Stimulated activated effector memory CD8-positive, alpha-beta T cell treated with anti-CD3 and anti-CD28 coated beads, Interleukin-12 subunit alpha, Interleukin-12 subunit beta, amount 100 ng/mL, for 72 hours (primary cell): ENCODE results near the gene DAPK2.
A peak's percentile ranks its signal among the peaks of the same experiment; 100 is the strongest.
"Not testable (repeated sequence)": the region's sequence is repeated elsewhere in the genome, so short reads cannot be mapped to it uniquely, and the experiment has no call there.

ENCODE experiments used
- ATAC-seq: fragments of 150-1000 bp; cut with Tn5 transposase; 2 replicates; pipeline ENCODE4 v1.10.0; 2021
- DNase-seq, 2 donors: peaks; one replicate each; pipeline ENCODE4 v3.0.0; 2021 to 2022; ENCODE audit warnings: low spot score in 2 of 2
- H3K27ac Mint-ChIP-seq: one replicate; pipeline ENCODE4 v1.8.0; 2022; ENCODE audit warnings: mild to moderate bottlenecking, mixed read lengths
- H3K36me3 Mint-ChIP-seq: one replicate; pipeline ENCODE4 v1.8.0; 2022; ENCODE audit warnings: mild to moderate bottlenecking, mixed read lengths
- H3K4me1 Mint-ChIP-seq: one replicate; pipeline ENCODE4 v1.8.0; 2022; ENCODE audit warnings: mixed read lengths
- H3K4me3 Mint-ChIP-seq: one replicate; pipeline ENCODE4 v1.8.0; 2022; ENCODE audit warnings: mild to moderate bottlenecking, mixed read lengths
- H3K9me3 Mint-ChIP-seq: one replicate; pipeline ENCODE4 v1.8.0; 2022; ENCODE audit warnings: mixed read lengths

The DAPK2 gene

GRCh38 chr15:64068133-64068532 lies 21.8 kb upstream of the DAPK2 start:
- Mint-ChIP-seq H3K27ac (no peak overlapping the region), H3K4me1 (peaks cover 10% of the 10 kb centered on the region), H3K36me3 (peaks cover 15% of the 10 kb centered on the region), H3K4me3 (no peak overlapping the region), H3K9me3 (no peaks in the 10 kb centered on the region)
- peak; percentile 42 for ATAC-seq
- DNase-seq, result no peak

DNA sequence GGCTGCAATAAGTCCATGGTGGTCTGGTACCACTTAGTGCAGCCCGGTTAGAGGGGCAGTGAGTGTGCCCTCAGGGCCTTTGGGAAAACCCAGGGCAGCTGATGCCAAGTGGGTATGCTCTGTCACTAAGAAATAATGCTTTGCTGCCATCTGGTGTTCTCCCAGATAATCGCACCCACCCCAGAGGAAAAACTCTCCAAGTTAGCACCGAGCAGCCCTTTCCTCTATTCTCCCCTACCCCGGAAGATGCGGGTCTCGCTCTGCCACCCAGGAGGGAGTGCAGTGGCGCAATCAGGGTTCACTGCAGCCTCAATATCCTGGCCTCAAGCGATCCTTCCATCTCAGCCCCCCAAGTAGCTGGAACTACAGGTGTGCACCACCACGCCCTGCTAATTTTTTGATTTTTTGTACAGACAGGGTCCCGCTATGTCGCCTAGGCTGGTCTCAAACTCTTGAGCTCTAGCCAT lies 21.3 kb upstream of the DAPK2 start:
- DNase-seq (peak; percentile 63 to 88), ATAC-seq (peak; percentile 86)
- no peak overlapping the region for H3K27ac Mint-ChIP-seq
- H3K4me3 Mint-ChIP-seq, result no peak overlapping the region
- H3K9me3 Mint-ChIP-seq, result no peaks in the 10 kb centered on the region
- H3K36me3 Mint-ChIP-seq, result peaks cover 9% of the 10 kb centered on the region
- H3K4me1 Mint-ChIP-seq, result peaks cover 10% of the 10 kb centered on the region

DNA sequence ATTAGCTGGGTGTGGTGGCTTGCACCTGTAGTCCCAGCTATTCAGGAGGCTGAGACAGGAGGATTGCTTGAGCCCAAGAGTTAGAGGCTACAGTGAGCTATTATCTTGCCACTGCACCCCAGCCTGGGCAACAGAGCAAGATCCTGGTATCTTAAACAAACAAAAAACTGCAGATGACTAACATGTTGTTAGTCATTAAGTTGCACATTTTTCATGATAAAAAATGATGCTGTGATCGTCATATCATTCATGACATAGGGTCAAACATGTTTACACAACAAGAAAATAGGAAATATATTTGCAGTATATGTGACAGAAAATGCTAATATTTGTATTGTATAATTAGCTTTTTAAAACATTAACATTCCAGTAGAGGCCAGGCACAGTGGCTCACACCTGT lies 20.2 kb upstream of the DAPK2 start:
- Mint-ChIP-seq H3K9me3 (no peaks in the 10 kb centered on the region), H3K36me3 (no peaks in the 10 kb centered on the region), H3K4me1 (peaks cover 10% of the 10 kb centered on the region), H3K27ac (no peak overlapping the region), H3K4me3 (no peak overlapping the region)
- ATAC-seq, result no peak
- no peak for DNase-seq

DNA sequence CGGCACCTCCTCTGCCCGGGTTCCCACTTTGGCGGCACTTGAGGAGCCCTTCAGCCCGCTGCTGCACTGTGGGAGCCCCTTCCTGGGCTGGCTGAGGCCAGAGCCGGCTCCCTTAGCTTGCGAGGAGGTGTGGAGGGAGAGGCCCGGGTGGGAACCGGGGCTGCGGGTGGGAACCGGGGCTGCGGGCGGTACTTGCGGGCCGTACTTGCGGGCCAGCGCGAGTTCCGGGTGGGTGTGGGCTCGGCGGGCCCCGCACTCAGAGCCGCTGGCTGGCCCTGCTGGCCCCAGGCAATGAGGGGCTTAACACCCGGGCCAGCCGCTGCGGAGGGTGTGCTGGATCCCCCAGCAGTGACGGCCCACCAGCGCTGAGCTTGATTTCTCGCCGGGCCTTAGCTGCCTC lies 14.4 kb upstream of the DAPK2 start:
- ATAC-seq (no peak), DNase-seq (no peak)
- no peak overlapping the region for H3K4me3 Mint-ChIP-seq
- H3K27ac Mint-ChIP-seq, result no peak overlapping the region
- no peaks in the 10 kb centered on the region for H3K4me1 Mint-ChIP-seq
- H3K9me3 Mint-ChIP-seq, result no peaks in the 10 kb centered on the region
- no peaks in the 10 kb centered on the region for H3K36me3 Mint-ChIP-seq

DNA sequence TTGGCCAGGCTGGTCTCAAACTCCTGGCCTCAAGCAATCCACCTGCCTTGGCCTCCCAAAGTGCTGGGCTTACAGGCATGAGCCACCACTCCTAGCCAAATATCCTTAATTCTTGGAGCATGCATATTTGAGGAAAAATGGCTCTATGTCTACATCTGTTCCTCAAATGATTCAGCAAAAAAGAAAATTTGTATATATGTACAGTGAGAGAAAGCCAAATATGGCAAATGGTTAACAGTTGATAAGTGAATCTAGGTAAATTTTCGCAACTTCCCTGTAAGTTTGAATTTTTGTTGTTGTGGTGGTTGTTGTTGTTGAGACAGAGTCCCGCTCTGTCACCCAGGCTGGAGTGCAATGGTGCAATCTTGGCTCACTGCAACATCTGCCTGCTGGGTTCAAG lies 12.8 kb upstream of the DAPK2 start:
- not testable (repeated sequence) for H3K9me3 Mint-ChIP-seq, ATAC-seq, DNase-seq, H3K4me1 Mint-ChIP-seq, H3K4me3 Mint-ChIP-seq, H3K36me3 Mint-ChIP-seq, H3K27ac Mint-ChIP-seq

- Mint-ChIP-seq H3K4me3 (no peak overlapping the region), H3K36me3 (no peaks in the 10 kb centered on the region), H3K4me1 (no peaks in the 10 kb centered on the region), H3K27ac (no peak overlapping the region), H3K9me3 (no peaks in the 10 kb centered on the region)
- DNase-seq (no peak), ATAC-seq (no peak)
These were observed 12.0 kb upstream of the DAPK2 start for GRCh38 chr15:64058279-64058678.

GRCh38 chr15:64053674-64054073 lies 7.4 kb upstream of the DAPK2 start:
- H3K36me3 Mint-ChIP-seq, H3K27ac Mint-ChIP-seq, DNase-seq, H3K4me1 Mint-ChIP-seq, ATAC-seq, H3K4me3 Mint-ChIP-seq, H3K9me3 Mint-ChIP-seq: not testable (repeated sequence)

GRCh38 chr15:64052925-64053491 lies 6.7 kb upstream of the DAPK2 start:
- H3K27ac Mint-ChIP-seq, result no peak overlapping the region
- H3K4me3 Mint-ChIP-seq, result no peak overlapping the region
- DNase-seq, result no peak
- H3K36me3 Mint-ChIP-seq, result no peaks in the 10 kb centered on the region
- H3K9me3 Mint-ChIP-seq, result no peaks in the 10 kb centered on the region
- H3K4me1 Mint-ChIP-seq, result no peaks in the 10 kb centered on the region
- ATAC-seq, result no peak

DNA sequence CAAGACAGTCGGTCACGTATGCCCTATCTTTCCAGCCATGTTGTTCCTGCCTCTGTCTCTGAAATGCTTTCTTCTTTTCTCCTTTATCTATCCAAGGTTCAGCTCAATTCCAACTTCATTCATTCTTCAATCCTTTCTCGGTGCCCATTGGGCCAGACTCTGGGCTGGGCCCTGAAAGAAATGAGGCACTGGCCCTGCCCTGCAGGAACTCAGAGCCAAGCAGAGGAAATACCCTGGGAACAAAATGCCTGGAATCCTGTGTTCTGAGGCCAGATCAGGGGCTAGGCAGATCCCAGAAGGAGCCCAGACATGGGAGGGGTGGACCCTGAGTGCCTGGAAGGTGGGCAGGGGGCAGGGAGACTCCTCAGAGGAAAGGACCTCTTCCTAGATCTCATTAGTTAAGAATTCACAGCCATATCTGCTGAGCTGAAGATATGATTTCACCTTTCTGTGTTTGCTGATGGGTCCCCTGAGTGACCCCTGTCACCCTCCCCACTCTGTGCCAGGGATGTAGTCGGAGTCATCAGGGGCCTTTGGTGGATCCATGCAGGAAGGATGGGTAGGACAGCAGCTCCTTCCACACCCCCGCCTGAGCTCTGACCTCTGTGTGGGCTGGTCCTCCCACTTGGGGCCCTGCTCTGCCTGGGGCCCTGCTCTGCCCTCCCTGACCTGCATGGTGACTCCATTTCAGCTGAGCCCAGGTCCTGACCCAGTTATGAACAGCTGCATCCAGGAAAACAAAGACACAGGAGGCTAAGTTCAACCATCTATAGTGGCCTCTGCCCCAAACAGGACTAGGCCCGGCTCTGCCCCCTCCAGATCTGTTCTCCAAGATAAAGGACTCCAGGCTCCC lies 5.3 kb upstream of the DAPK2 start:
- Mint-ChIP-seq H3K27ac (no peak overlapping the region), H3K4me1 (peaks cover 3% of the 10 kb centered on the region), H3K4me3 (no peak overlapping the region), H3K9me3 (no peaks in the 10 kb centered on the region), H3K36me3 (no peaks in the 10 kb centered on the region)
- no peak for DNase-seq
- no peak for ATAC-seq

DNA sequence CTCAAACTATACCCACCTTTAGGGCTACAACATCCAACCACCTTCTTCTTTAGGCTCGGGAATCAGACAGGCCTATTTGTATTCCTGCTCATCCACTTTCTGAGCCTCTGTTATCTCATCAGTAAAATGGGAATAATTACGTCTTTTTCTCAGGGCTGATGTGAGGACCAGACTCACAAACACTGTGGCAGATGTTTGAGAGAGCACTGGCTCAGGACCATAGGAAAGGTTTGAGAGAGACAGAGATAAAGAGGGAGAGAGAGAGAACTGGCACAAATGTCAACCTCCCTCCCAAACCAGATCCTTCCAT lies 4.8 kb upstream of the DAPK2 start:
- ATAC-seq (no peak), DNase-seq (no peak)
- no peak overlapping the region for H3K4me3 Mint-ChIP-seq
- no peaks in the 10 kb centered on the region for H3K36me3 Mint-ChIP-seq
- H3K9me3 Mint-ChIP-seq, result no peaks in the 10 kb centered on the region
- H3K27ac Mint-ChIP-seq, result no peak overlapping the region
- peaks cover 6% of the 10 kb centered on the region for H3K4me1 Mint-ChIP-seq

GRCh38 chr15:64050281-64051092 lies 4.2 kb upstream of the DAPK2 start:
- H3K9me3 Mint-ChIP-seq, result no peaks in the 10 kb centered on the region
- H3K36me3 Mint-ChIP-seq, result no peaks in the 10 kb centered on the region
- no peak overlapping the region for H3K27ac Mint-ChIP-seq
- no peak for DNase-seq
- H3K4me3 Mint-ChIP-seq, result no peak overlapping the region
- H3K4me1 Mint-ChIP-seq, result peaks cover 8% of the 10 kb centered on the region
- ATAC-seq, result no peak

DNA sequence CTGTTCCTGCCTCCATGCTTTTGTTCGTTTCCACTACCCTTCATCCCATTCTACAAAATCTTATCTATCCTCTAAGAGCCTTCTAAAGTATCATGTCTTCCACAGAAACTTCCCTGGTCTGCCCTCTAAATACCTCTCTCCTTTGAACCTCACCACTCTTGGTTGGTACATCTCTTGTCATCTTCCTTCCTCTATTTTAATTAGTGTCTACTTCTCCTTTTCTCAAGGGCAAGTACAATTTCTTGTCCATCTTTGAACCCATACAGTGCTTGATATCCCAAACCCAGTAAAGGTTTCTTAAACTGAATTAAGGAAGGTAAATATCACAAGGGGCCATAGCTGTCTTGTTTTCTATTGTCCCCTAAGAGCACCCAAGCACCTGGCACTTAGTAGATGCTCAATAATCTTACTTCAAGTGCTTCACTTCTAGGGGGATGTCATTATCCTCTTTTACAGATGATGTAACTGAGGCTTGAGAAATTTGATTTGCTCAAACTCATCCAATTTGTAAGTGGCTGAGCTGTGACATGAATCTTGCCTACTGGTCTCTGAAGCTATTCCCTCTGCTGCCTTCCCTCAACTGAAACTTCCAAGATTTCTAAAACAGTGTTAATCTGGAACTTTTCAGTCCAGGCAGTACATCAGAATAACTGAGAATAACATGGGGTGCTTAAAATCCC lies 2.6 kb upstream of the DAPK2 start:
- ATAC-seq, result no peak
- no peak for DNase-seq

GRCh38 chr15:64045774-64046420 lies 388 bp downstream of the DAPK2 start:
- DNase-seq (peak; percentile 15 to 65), ATAC-seq (peak; percentile 58)
- Mint-ChIP-seq H3K4me3 (peak overlapping the region; percentile 64), H3K4me1 (peaks cover 19% of the 10 kb centered on the region), H3K27ac (no peak overlapping the region), H3K9me3 (no peaks in the 10 kb centered on the region), H3K36me3 (no peaks in the 10 kb centered on the region)

More for the DNA sequence above, 2.6 kb upstream of the DAPK2 start:
- Mint-ChIP-seq H3K9me3 (no peaks in the 10 kb centered on the region), H3K4me3 (no peak overlapping the region), H3K4me1 (peaks cover 19% of the 10 kb centered on the region), H3K27ac (no peak overlapping the region), H3K36me3 (no peaks in the 10 kb centered on the region)

GRCh38 chr15:64045101-64045435 lies 1.2 kb downstream of the DAPK2 start:
- ATAC-seq, result no peak
- Mint-ChIP-seq H3K36me3 (no peaks in the 10 kb centered on the region), H3K27ac (no peak overlapping the region), H3K4me1 (peaks cover 19% of the 10 kb centered on the region), H3K4me3 (peak overlapping the region; percentile 43), H3K9me3 (no peaks in the 10 kb centered on the region)
- no peak for DNase-seq
